SKM-1 treated with dmso at 0.1 percent for 144 hours (cell line): ENCODE results near the gene XG.

Experiments
- DNase-seq: peaks from one replicate; lab custom pipeline; 2025; ENCODE audit not compliant: unreplicated experiment; lab: John Stamatoyannopoulos, UW

XG gene

GRCh38 chrX:2819345-2820135 lies 67.7 kb downstream of the XG start:
- no peak for DNase-seq

- DNase-seq: no peak
Measured at GRCh38 chrX:2820136-2820771, 68.4 kb downstream of the XG start.

- DNase-seq: no peak
Measured at GRCh38 chrX:2823795-2824386, 72.1 kb downstream of the XG start.

- DNase-seq: no peak
Measured at GRCh38 chrX:2824886-2825285, 73.0 kb downstream of the XG start.

- DNase-seq: no peak
Measured at GRCh38 chrX:2828344-2828958, 76.6 kb downstream of the XG start, which contains the start of gene GYG2. Gene GYG2 (plus strand): TSS chrX:2828930. CDS start chrX:2830189, 1,259 bp downstream.

GRCh38 chrX:2828959-2829411 lies 77.1 kb downstream of the XG start:
- no peak for DNase-seq

- DNase-seq: no peak
Measured at GRCh38 chrX:2829469-2830246, 77.8 kb downstream of the XG start.

GRCh38 chrX:2831471-2832228 lies 79.8 kb downstream of the XG start:
- DNase-seq: no peak

- no peak for DNase-seq
Measured at GRCh38 chrX:2837961-2838360, 86.1 kb downstream of the XG start.

GRCh38 chrX:2840961-2841360 lies 89.1 kb downstream of the XG start:
- no peak for DNase-seq

GRCh38 chrX:2841537-2841936 lies 89.7 kb downstream of the XG start:
- no peak for DNase-seq

- DNase-seq: no peak
Measured at GRCh38 chrX:2846992-2847391, 95.2 kb downstream of the XG start.

- no peak for DNase-seq
Measured at GRCh38 chrX:2848871-2849301, 97.0 kb downstream of the XG start.

GRCh38 chrX:2854918-2855317 lies 103.1 kb downstream of the XG start:
- no peak for DNase-seq

GRCh38 chrX:2855761-2856160 lies 103.9 kb downstream of the XG start:
- no peak for DNase-seq

GRCh38 chrX:2857566-2857965 lies 105.7 kb downstream of the XG start:
- DNase-seq: no peak

GRCh38 chrX:2859197-2859797 lies 107.5 kb downstream of the XG start:
- DNase-seq: no peak

- DNase-seq: no peak
Measured at GRCh38 chrX:2862404-2862803, 110.6 kb downstream of the XG start.

GRCh38 chrX:2863646-2864045 lies 111.8 kb downstream of the XG start:
- DNase-seq: no peak
